GM12878 (cell line): ENCODE measurements around the gene STX16. TPM values are rescaled to one million over a fixed set of nuclear protein-coding genes. Genes with fewer than 3 reads are reported as not detected.

Experiments
- FOXM1 ChIP-seq: IDR thresholded peaks from 2 replicates; pipeline ENCODE4 v1.6.1; 2012; ENCODE audit warnings: low read depth, mild to moderate bottlenecking, inconsistent platforms, low read length, moderate library complexity
- GATAD2B ChIP-seq: fragments of 450-650 bp; conservative IDR thresholded peaks from 2 replicates; pipeline ENCODE4 v1.6.1; 2017; ENCODE audit warnings: low read depth, mild to moderate bottlenecking, moderate library complexity
- IRF4 ChIP-seq: IDR thresholded peaks from 2 replicates; pipeline ENCODE4 v1.6.1; 2011; ENCODE audit warnings: low read depth, low read length
- KDM1A ChIP-seq: fragments of 200-600 bp; sonication (generic); IDR thresholded peaks from 2 replicates; pipeline ENCODE4 v1.6.1; 2016; ENCODE audit warnings: borderline replicate concordance
- NR2C1 ChIP-seq: fragments of 450-650 bp; IDR thresholded peaks from 2 replicates; pipeline ENCODE4 v1.6.1; 2017; ENCODE audit warnings: antibody characterized with exemption, mild to moderate bottlenecking, moderate library complexity
- POU2F2 ChIP-seq: IDR thresholded peaks from 3 replicates; pipeline ENCODE4 v1.6.1; 2011; ENCODE audit warnings: low read depth, mild to moderate bottlenecking, low read length, borderline replicate concordance
- SREBF2 ChIP-seq: IDR thresholded peaks from 2 replicates; pipeline ENCODE4 v1.6.1; 2012; ENCODE audit warnings: mild to moderate bottlenecking, low read length
- ZNF592 ChIP-seq: fragments of 450-650 bp; IDR thresholded peaks from 2 replicates; pipeline ENCODE4 v1.6.1; 2017; ENCODE audit warnings: mild to moderate bottlenecking, moderate library complexity
- polyA plus RNA-seq, 11 experiments: library from polyadenylated mRNA; depleted of rRNA in 4 of 11; unstranded in 6 of 11; stranded (reverse) in 5 of 11; fragments of >200 nt; fragmentation: Nextera tagmentation in 4 of 11; fragmentation: Illumina TruSeq in 1 of 11; extraction: Ambion mirVana in 4 of 11; extraction: Trizol in 1 of 11; gene quantifications; 1 replicate in 1 of 11; 2 replicates in 10 of 11; pipeline versions ENCODE4 v1.2.1 to v1.2.3, GENCODE V29; 2011 to 2016; ENCODE audit warnings: inconsistent platforms in 2 of 11, missing spikeins in 2 of 11, low read depth in 1 of 11
- total RNA-seq, 4 experiments: library from RNA; depleted of rRNA in 3 of 4; stranded (reverse); fragments of >200 nt in 3 of 4; fragmentation: Illumina TruSeq in 1 of 4; extraction: Trizol in 1 of 4; gene quantifications; 2 replicates each; pipeline versions ENCODE4 v1.2.1 to v1.2.3, GENCODE V29; 2013 to 2021
- TF ChIP-seq, protein P1 (sequence below): IDR thresholded peaks from 2 replicates; pipeline ENCODE4 v1.6.1; 2011; ENCODE audit warnings: mild to moderate bottlenecking, low read depth, low read length, moderate library complexity; ENCODE audit not compliant: insufficient replicate concordance

Gene STX16
- total and polyA plus RNA-seq, 10 of the 15 experiments (the other 5 are each of a cell fraction or from before 2014, with no cell fraction given): 6.3 to 68.4 (median 35.8) TPM

DNA sequence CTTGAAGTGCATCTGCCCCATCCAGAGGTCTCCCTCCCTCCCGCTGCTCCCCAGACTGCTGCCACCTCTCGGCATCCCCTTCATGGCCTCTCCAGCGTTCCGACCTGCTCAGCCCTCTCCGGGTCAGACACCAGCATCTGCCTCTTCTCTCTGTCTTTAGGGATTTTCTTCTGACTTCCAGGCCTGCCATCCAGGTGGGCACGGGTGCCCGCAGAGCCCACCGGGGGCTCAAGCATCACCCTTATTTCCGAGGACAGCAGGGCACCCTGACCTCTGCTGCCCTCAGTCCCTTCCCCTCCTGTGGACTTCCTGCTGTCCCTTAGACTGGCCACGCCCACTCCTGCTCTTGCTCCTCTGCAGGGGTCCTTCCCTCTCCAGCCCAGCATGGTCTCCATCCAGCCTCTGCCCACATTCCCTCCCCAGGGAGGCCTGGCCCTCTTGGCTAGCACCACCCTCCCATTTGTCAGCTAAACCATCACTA is 44.9 kb downstream of the STX16 start (continued):
- TF ChIP-seq ZNF592: no peak
- no peak for TF ChIP-seq SREBF2
- TF ChIP-seq NR2C1: no peak
- no peak for TF ChIP-seq IRF4
- TF ChIP-seq, protein P1, sequence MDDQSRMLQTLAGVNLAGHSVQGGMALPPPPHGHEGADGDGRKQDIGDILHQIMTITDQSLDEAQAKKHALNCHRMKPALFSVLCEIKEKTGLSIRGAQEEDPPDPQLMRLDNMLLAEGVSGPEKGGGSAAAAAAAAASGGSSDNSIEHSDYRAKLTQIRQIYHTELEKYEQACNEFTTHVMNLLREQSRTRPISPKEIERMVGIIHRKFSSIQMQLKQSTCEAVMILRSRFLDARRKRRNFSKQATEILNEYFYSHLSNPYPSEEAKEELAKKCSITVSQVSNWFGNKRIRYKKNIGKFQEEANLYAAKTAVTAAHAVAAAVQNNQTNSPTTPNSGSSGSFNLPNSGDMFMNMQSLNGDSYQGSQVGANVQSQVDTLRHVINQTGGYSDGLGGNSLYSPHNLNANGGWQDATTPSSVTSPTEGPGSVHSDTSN: no peak
- no peak for TF ChIP-seq GATAD2B
- TF ChIP-seq POU2F2: no peak
- no peak for TF ChIP-seq FOXM1
- TF ChIP-seq KDM1A: no peak
